ENCODE results near the gene SMCO2.

DNA sequence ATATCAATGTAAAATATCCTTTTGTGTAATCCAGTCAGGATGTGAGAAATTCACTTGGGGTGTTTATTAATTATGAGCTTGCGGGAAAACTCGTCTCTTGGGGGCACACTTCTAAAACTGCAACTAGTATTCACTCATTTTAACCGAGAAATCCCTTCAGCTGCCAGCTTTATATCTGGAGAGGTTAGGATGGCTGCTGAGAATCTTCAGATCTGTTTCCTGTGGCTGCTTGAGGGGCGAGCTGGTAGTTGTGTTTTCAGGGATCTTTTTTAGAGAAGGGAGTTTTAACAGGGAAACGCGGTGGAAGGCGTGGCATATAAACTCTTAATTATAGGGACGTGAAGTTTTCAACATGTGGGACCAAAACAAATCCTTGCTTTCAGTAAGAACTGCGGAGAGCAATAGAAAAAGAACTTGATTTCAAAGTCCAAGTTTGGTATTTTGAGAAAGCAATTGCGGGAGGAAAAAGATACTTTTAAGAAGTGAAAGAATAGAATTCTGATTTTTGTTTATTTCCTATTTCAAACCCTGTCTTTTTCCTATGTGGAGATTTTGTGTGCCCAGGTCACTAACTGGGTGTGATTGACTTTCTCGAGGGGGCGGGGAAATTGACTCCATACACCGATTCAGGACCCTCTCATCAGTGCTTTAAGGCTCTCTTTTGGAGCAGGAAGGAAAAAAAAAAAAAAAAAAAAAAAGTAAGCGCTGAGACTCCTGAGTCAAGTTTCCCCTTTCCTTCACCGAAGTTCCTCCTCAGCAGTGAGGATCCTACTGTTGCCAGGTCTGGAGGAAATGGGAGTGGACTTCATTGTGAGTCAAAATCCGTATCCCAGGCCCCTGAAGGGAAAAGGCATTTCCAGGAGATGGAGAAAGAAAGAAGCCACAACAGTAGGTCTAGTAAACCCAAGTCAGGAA is 78.6 kb downstream of the SMCO2 start:
- TF ChIP-seq POLR2AphosphoS5 (IDR thresholded peaks at IDR 0.05) (peak in 1 of 4 donors; percentile 39), CTCF (IDR thresholded peaks at IDR 0.05) (peak in 1 of 4 experiments; percentile 11), POLR2A (IDR thresholded peaks at IDR 0.05) (peak in 1 of 2 donors; percentile 9)
